ENCODE data around the gene IL10.
A peak's percentile ranks its signal among the peaks of the same experiment; 100 is the strongest.

The IL10 gene

DNA sequence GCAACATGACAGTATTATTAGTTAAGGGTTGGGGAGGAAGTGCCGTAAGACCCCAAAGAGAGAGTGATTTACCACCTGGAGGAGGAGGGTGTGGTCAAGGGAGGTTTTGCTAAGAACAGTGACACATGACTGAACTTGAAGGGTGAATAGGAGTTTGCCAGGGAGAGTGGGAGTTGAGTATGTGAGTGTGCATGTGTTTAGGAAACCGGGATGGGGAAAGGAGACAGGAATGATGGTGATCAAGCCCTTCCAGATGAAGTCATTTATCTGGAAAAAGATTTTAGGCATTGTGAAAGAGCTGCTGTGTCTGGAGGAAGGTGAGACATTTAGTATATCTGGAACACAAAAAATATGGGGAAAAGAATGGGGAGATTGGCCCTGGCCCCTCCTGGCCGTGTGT, 28.1 kb upstream of the IL10 start:
- TF ChIP-seq FOXM1 (IDR thresholded peaks at IDR 0.05; ENCODE audit: borderline replicate concordance, low read depth) (no peak), CEBPB (IDR thresholded peaks at IDR 0.05) (no peak)

DNA sequence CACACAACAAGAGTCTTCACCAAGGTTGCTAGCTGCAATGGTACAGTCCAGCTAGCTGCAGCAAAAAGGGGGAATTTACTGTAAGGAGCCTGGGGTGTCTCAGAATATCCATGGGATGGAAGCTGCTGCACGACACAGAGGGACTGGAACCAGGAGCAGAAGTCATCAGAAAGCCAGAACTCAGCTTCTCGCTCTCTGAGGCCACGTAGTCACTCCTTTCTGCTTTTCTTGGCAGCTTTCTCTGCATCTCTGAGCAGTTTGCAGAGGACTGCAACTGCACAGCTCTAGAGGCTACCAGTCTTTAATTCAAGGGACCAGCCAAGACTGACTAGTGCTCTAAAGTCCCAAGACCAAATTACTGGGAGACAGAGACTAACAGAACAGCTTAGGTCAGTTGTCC, 27.0 kb upstream of the IL10 start:
- TF ChIP-seq TAF1 (IDR thresholded peaks at IDR 0.05; ENCODE audit: low read depth) = no peak
- TF ChIP-seq FOXM1 (IDR thresholded peaks at IDR 0.05; ENCODE audit: borderline replicate concordance, low read depth) = no peak
- TF ChIP-seq, protein P1, sequence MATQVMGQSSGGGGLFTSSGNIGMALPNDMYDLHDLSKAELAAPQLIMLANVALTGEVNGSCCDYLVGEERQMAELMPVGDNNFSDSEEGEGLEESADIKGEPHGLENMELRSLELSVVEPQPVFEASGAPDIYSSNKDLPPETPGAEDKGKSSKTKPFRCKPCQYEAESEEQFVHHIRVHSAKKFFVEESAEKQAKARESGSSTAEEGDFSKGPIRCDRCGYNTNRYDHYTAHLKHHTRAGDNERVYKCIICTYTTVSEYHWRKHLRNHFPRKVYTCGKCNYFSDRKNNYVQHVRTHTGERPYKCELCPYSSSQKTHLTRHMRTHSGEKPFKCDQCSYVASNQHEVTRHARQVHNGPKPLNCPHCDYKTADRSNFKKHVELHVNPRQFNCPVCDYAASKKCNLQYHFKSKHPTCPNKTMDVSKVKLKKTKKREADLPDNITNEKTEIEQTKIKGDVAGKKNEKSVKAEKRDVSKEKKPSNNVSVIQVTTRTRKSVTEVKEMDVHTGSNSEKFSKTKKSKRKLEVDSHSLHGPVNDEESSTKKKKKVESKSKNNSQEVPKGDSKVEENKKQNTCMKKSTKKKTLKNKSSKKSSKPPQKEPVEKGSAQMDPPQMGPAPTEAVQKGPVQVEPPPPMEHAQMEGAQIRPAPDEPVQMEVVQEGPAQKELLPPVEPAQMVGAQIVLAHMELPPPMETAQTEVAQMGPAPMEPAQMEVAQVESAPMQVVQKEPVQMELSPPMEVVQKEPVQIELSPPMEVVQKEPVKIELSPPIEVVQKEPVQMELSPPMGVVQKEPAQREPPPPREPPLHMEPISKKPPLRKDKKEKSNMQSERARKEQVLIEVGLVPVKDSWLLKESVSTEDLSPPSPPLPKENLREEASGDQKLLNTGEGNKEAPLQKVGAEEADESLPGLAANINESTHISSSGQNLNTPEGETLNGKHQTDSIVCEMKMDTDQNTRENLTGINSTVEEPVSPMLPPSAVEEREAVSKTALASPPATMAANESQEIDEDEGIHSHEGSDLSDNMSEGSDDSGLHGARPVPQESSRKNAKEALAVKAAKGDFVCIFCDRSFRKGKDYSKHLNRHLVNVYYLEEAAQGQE (IDR thresholded peaks at IDR 0.05; ENCODE audit: low read depth) = no peak
- TF ChIP-seq NFIC (IDR thresholded peaks at IDR 0.05) = no peak
- TF ChIP-seq CREB1 (IDR thresholded peaks at IDR 0.05; ENCODE audit: low read depth) = no peak
- TF ChIP-seq CEBPB (IDR thresholded peaks at IDR 0.05) = no peak

DNA sequence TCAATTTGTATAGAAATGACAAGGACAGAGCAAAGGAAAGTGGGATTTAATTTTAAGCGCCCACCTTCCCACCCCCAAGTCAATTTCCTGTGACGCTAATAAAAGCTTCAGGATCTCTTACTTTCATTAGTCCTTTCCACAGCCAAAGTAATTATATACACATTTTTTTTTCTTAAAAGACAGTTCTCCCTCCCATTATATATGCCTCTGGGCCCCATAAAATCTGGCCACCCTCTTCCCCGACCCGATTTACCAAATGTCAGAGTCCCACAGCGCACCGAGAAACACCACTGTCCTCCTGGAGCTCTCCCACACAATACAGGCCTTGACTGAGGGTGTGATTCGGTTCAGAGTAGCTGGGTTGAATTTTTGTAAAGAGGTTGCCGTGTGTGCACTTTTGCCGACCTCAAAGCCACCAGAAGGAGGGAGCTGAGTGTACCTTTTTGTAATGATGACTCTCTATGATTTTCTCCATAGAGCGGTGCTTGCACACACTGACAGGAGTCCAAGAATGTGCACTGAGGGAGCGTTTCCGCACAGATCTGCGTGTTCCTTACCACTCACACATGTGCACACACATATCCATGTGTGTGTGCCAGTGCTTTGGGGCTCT, 26.2 kb upstream of the IL10 start:
- TF ChIP-seq FOXM1 (IDR thresholded peaks at IDR 0.05; ENCODE audit: borderline replicate concordance, low read depth) (no peak), CEBPB (IDR thresholded peaks at IDR 0.05) (no peak), CREB1 (IDR thresholded peaks at IDR 0.05; ENCODE audit: low read depth) (no peak), YY1 (IDR thresholded peaks at IDR 0.05; ENCODE audit: low read depth) (no peak), EP300 (IDR thresholded peaks at IDR 0.05; ENCODE audit: borderline replicate concordance) (no peak), RAD21 (IDR thresholded peaks at IDR 0.05; ENCODE audit: low read depth) (no peak), TEAD4 (IDR thresholded peaks at IDR 0.05) (no peak), TAF1 (IDR thresholded peaks at IDR 0.05; ENCODE audit: low read depth) (no peak), TCF12 (IDR thresholded peaks at IDR 0.05; ENCODE audit: low read depth) (no peak), EGR1 (IDR thresholded peaks at IDR 0.05) (no peak), NFIC (IDR thresholded peaks at IDR 0.05) (no peak)
- TF ChIP-seq, protein P1 (IDR thresholded peaks at IDR 0.05; ENCODE audit: low read depth) = no peak
- TF ChIP-seq, protein P2, sequence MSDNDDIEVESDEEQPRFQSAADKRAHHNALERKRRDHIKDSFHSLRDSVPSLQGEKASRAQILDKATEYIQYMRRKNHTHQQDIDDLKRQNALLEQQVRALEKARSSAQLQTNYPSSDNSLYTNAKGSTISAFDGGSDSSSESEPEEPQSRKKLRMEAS (IDR thresholded peaks at IDR 0.05) = no peak

DNA sequence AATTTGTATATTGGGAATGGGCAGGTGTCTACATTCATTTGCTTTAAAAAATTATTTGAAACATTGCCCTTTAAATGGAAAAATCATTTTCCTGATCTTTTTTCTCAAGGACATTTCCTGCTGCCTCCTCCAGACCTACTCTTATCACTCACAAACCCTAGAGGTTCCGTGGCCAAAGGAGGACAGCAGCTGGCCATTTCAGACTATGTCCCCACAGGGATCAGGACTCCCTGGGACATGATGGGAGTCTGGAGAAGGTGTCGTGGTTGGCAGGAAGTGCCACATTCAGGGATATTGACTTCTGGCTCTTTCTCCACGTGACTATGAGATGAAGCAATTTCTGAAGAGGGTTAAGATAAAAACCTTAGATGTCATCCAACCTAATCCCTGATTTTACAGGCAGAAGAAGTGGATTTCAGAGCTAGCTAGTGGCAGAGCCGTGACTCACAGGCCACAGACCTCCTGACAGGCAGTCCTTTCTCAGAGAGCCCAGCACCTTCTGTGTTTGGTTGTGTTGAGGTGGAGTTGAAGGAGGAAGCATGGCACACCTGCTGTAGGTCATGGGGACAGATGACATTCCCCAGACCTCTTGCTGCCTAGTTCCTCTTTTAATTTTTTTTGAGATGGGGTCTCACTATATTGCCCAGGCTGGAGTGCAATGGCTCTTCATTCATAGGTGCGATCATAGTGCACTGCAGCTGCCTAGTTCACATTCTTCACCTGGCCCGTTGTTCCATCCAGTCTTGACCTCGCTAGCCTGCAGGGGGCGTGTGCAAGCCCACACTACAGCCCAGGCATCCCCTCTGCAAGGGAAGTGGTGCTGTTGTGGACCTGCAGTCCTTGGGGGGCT, 25.5 kb upstream of the IL10 start:
- TF ChIP-seq, protein P3, sequence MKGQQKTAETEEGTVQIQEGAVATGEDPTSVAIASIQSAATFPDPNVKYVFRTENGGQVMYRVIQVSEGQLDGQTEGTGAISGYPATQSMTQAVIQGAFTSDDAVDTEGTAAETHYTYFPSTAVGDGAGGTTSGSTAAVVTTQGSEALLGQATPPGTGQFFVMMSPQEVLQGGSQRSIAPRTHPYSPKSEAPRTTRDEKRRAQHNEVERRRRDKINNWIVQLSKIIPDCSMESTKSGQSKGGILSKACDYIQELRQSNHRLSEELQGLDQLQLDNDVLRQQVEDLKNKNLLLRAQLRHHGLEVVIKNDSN (IDR thresholded peaks at IDR 0.05) = no peak
- peak; percentile 39; the same call in 1 of the 2 replicates for TF ChIP-seq RAD21 (IDR thresholded peaks at IDR 0.05; ENCODE audit: low read depth)

DNA sequence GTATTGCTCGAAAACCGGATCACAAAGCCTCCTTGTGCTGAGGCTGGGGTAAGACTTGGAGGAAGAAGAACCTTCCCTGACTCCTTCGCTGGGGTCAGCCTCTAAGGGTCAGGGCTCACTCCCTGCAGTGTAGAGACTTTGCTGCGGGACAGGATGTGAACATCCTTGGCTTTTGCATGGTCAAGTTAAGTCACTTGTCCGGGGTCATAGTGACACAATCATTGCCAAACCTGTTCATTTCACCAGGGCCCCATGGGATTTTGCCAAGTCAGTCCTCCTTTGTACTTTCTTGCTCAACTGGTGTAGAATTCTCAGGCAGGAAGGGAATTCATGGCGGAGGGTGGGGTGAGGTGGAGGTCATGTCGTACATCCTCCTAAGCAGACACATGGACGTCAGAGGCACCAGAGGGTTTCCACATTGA, 24.7 kb upstream of the IL10 start:
- TF ChIP-seq NFIC (IDR thresholded peaks at IDR 0.05) = no peak
- TF ChIP-seq, protein P2 (IDR thresholded peaks at IDR 0.05) = no peak
- TF ChIP-seq, protein P1 (IDR thresholded peaks at IDR 0.05; ENCODE audit: low read depth) = no peak
- TF ChIP-seq EGR1 (IDR thresholded peaks at IDR 0.05) = no peak
- no peak for TF ChIP-seq RAD21 (IDR thresholded peaks at IDR 0.05; ENCODE audit: low read depth)
- no peak for TF ChIP-seq TAF1 (IDR thresholded peaks at IDR 0.05; ENCODE audit: low read depth)
- no peak for TF ChIP-seq TEAD4 (IDR thresholded peaks at IDR 0.05)
- TF ChIP-seq TCF12 (IDR thresholded peaks at IDR 0.05; ENCODE audit: low read depth) = no peak

Measured in Ishikawa (cell line).